Heart left ventricle (tissue), 16 donors: ENCODE data around the gene SNX25. TPM values are rescaled to one million over a fixed set of nuclear protein-coding genes. Genes with fewer than 3 reads are reported as not detected.
A peak's percentile ranks its signal among the peaks of the same experiment; 100 is the strongest.

Experiments used
- ATAC-seq, 4 donors: fragments of 200-7000 bp; cut with Tn5 transposase; one replicate each; pipeline ENCODE4 v1.9.1; 2020 to 2022; ENCODE audit warnings: moderate library complexity in 4 of 4, mild to moderate bottlenecking in 3 of 4, moderate number of reproducible peaks in 1 of 4
- DNase-seq, 5 donors: peaks; one replicate each; pipeline ENCODE4 v3.0.0-alpha.2; 2020
- H3K27ac ChIP-seq, 12 donors: fragments of 200-600 bp; sonication (generic) in 4 of 12; one replicate each; pipeline versions ENCODE4 v1.5.0 to v1.8.0; 2016 to 2022; ENCODE audit warnings: mild to moderate bottlenecking in 2 of 12
- H3K27me3 ChIP-seq, 9 donors: fragments of 200-600 bp; sonication (generic) in 2 of 9; one replicate each; pipeline versions ENCODE4 v1.5.1 to v1.8.0; 2016 to 2022; ENCODE audit warnings: mild to moderate bottlenecking in 3 of 9
- H3K36me3 ChIP-seq, 9 donors: fragments of 200-600 bp; sonication (generic) in 2 of 9; one replicate each; pipeline versions ENCODE4 v1.5.0 to v1.8.0; 2018 to 2022; ENCODE audit warnings: mild to moderate bottlenecking in 2 of 9
- H3K4me1 ChIP-seq, 12 donors: fragments of 200-600 bp; sonication (generic) in 4 of 12; one replicate each; pipeline versions ENCODE4 v1.5.0 to v1.8.0; 2016 to 2022; ENCODE audit warnings: mild to moderate bottlenecking in 3 of 12
- H3K4me3 ChIP-seq, 12 donors: fragments of 200-600 bp; sonication (generic) in 4 of 12; one replicate each; pipeline versions ENCODE4 v1.5.0 to v1.8.0; 2017 to 2022; ENCODE audit warnings: mild to moderate bottlenecking in 9 of 12, moderate library complexity in 4 of 12
- H3K9me3 ChIP-seq, 12 donors: fragments of 200-600 bp; sonication (generic) in 4 of 12; one replicate each; pipeline versions ENCODE4 v1.5.0 to v1.8.0; 2016 to 2022; ENCODE audit warnings: mild to moderate bottlenecking in 1 of 12
- CTCF ChIP-seq, 12 donors: fragments of 200-600 bp; sonication (generic) in 4 of 12; IDR thresholded peaks; one replicate each; pipeline versions ENCODE4 v1.5.0 to v1.8.0; 2018 to 2022; ENCODE audit warnings: antibody characterized with exemption in 12 of 12, mild to moderate bottlenecking in 5 of 12
- POLR2A ChIP-seq, 2 donors: fragments of 450-650 bp; IDR thresholded peaks; one replicate each; pipeline ENCODE4 v1.6.1; 2017; ENCODE audit warnings: antibody characterized with exemption in 2 of 2, mild to moderate bottlenecking in 2 of 2, moderate library complexity in 2 of 2
- WGBS, 4 donors: extraction: QIAGEN DNeasy Blood & Tissue Kit in 2 of 4; methylation state at CpG; one replicate each; pipeline versions ENCODE4 v1.1.5 to v1.1.7; 2013 to 2018; 5-methylcytosine and 5-hydroxymethylcytosine counted together
- intact Hi-C, 10 donors: fragments of 100-400 bp; cut with DNase I; formaldehyde crosslinking; loops; one replicate each; pipeline versions ENCODE4 v1.11.1 to v1.14.2; 2022
- long read RNA-seq, 3 donors: library from polyadenylated mRNA; unstranded; transcript quantifications; one replicate each; pipeline ENCODE4 v2.0.0, GENCODE V29; 2020 to 2021
- polyA plus RNA-seq, 2 donors: library from polyadenylated mRNA; stranded (reverse); fragments of 200-250 nt; gene quantifications; one replicate each; pipeline ENCODE4 v1.2.3, GENCODE V29; 2013
- total RNA-seq, 9 donors: library from RNA; depleted of rRNA in 2 of 9; stranded (reverse); fragments of >200 nt in 2 of 9; fragmentation: NEBNext Ultra II Directional in 3 of 9; extraction: Animal tissue kit (Norgen Biotek cat#: 25700) in 3 of 9; gene quantifications; one replicate each; pipeline versions ENCODE4 v1.1.0 to v1.2.4, GENCODE V29; 2016 to 2023
- donor health status: ischemic (EF 13 %, LVEDD 7.1; RV severe dilation, severe dysfunction).
- donor health status: healthy with polysubstance abuse.
- donor health status: DM: no; HTN: yes; CAD: no.
- donor health status: DM: no; HTN: no; CAD: no.
- donor health status: ischemic (EF 25% LVEDD 6.9; RV normal size, moderate dysfunction).
- donor health status: ischemic (EF 25% LVEDD 5.7; RV mildly dilated, moderate dysfunction).
- donor health status: healthy.
- donor health status: DM: yes; HTN: yes; CAD: no.
- donor health status: ischemic (EF 35%, LVEDD 5.7; RV mildly dilated, moderate dysfunction).
- donor health status: nonischemic (EF 11% LVEDD 7.7; RV severe dilation, severe dysfunction).
- donor health status: DM: yes; HTN: yes; CAD: no.
- donor health status: PGD.
- donor health status: ischemic (EF 29% LVEDD 5.4; RV normal size, mild dysfunction).
- donor health status: nonischemic (EF 23%, LVEDD 6.1; RV moderate dilation, normal function).

Gene SNX25
- total RNA-seq: 10 to 100 TPM in 5 of 9 donors, 1 to 10 TPM in 4; 7.5 to 12.4 (median 10.7) TPM
- 10 to 100 TPM in 1 of 2 donors, 1 to 10 TPM in 1; 3.1 to 10.1 TPM for polyA plus RNA-seq
- long read RNA-seq, donor 1, transcript SNX25-201 (19 exons, 3,264 nt): major isoform, 18 of 39 reads
- long read RNA-seq, donor 1, partial matches to known transcripts: 3 of 39 reads
- long read RNA-seq, donor 1, other reads (novel, unspliced or antisense): 18 of 39 reads
- long read RNA-seq, donor 2: 0 reads
- long read RNA-seq, donor 3, transcript SNX25-201 (19 exons, 3,264 nt): major isoform, 31 of 49 reads
- long read RNA-seq, donor 3, partial matches to known transcripts: 4 of 49 reads
- long read RNA-seq, donor 3, other reads (novel, unspliced or antisense): 14 of 49 reads

GRCh38 chr4:185209031-185209851 is at the start of gene SNX25:
Gene SNX25 (plus strand): TSS chr4:185209598. CDS start chr4:185209827, 229 bp downstream.
- intact Hi-C loops: loop anchor here in 5 of 10 donors (5.0 to 10.0 kb wide), 4 partner anchors 186 to 826 kb away; partner anchors contain the start of genes ANKRD37 (in 3 of the 5) and LRP2BP (in 3 of the 5)
- DNase-seq (peak; percentile 89 to 93 (median 91)), ATAC-seq (peak; percentile 88 to 97 (median 96))
- Histone ChIP-seq H3K27ac (peak within 1 kb of the TSS; percentile 76 to 92 (median 86)), H3K4me3 (peak within 1 kb of the TSS; percentile 58 to 83 (median 70)), H3K36me3 (no peaks in the 10 kb centered on the region), H3K4me1 (peaks cover 4 to 42% (median 26%) of the 10 kb centered on the region in 12 donors), H3K9me3 (no peaks in the 10 kb centered on the region), H3K27me3 (peaks cover 0 to 7% (median 0%) of the 10 kb centered on the region in 9 donors)
- TF ChIP-seq POLR2A (IDR thresholded peaks at IDR 0.05) (peak; percentile 76 to 93), CTCF (IDR thresholded peaks at IDR 0.05) (peak in 6 of 12 donors; percentile 18 to 44 (median 30))
- WGBS, 4 donors: 0 to 1% (median 1%) methylated on average over 31 to 72 of the region's 72 CpGs

GRCh38 chr4:185165605-185166063 is 43.8 kb upstream of the SNX25 start:
- WGBS, 4 donors: 43 to 55% (median 53%) methylated on average over 2 of the region's 2 CpGs

GRCh38 chr4:185167234-185167633 is 42.2 kb upstream of the SNX25 start:
- H3K9me3 ChIP-seq: no peaks in the 10 kb centered on the region
- ATAC-seq (no peak), DNase-seq (no peak)
- no peak overlapping the region for H3K27ac ChIP-seq
- H3K4me3 ChIP-seq: no peak overlapping the region
- H3K4me1 ChIP-seq: peaks cover 0 to 13% (median 2%) of the 10 kb centered on the region in 12 donors
- intact Hi-C loops: no loop called here
- WGBS, 4 donors: 74 to 90% (median 83%) methylated on average over 9 of the region's 9 CpGs
- H3K27me3 ChIP-seq: no peaks in the 10 kb centered on the region
- no peak for TF ChIP-seq POLR2A (IDR thresholded peaks at IDR 0.05)
- TF ChIP-seq CTCF (IDR thresholded peaks at IDR 0.05): no peak
- H3K36me3 ChIP-seq: peaks cover 0 to 56% (median 39%) of the 10 kb centered on the region in 9 donors

More at GRCh38 chr4:185165605-185166063, 43.8 kb upstream of the SNX25 start:
- ATAC-seq (peak in 3 of 4 donors; percentile 20 to 33 (median 22)), DNase-seq (no peak)
- no peaks in the 10 kb centered on the region for H3K9me3 ChIP-seq
- H3K4me1 ChIP-seq: peaks cover 0 to 13% (median 0%) of the 10 kb centered on the region in 12 donors
- H3K36me3 ChIP-seq: peaks cover 0 to 70% (median 52%) of the 10 kb centered on the region in 9 donors
- H3K27ac ChIP-seq: no peak overlapping the region
- no peak for TF ChIP-seq CTCF (IDR thresholded peaks at IDR 0.05)
- intact Hi-C loops: no loop called here
- H3K4me3 ChIP-seq: no peak overlapping the region
- no peaks in the 10 kb centered on the region for H3K27me3 ChIP-seq
